Peyer's patch (tissue), 4 donors: ENCODE measurements around the gene PELI1.

ENCODE experiments used
- CTCF ChIP-seq, 6 experiments: fragments of 450-650 bp in 4 of 6; fragments of 200-600 bp in 2 of 6; sonication (generic) in 1 of 6; IDR thresholded peaks; one replicate each; pipeline ENCODE4 v1.5.1; 2017 to 2019; ENCODE audit warnings: antibody characterized with exemption in 6 of 6, mild to moderate bottlenecking in 3 of 6, moderate library complexity in 1 of 6
- POLR2A ChIP-seq, 2 donors: fragments of 450-650 bp; IDR thresholded peaks; one replicate each; pipeline ENCODE4 v1.5.1; 2017; ENCODE audit warnings: antibody characterized with exemption in 2 of 2, mild to moderate bottlenecking in 2 of 2, moderate library complexity in 2 of 2

- TF ChIP-seq CTCF (IDR thresholded peaks at IDR 0.05) = no peak
- TF ChIP-seq POLR2A (IDR thresholded peaks at IDR 0.05) = no peak
Measured at GRCh38 chr2:64120008-64120407, 24.2 kb downstream of the PELI1 start.
